GM18508 (cell line): ENCODE data around the gene SLC51A.

Experiments used
- ATAC-seq: cut with Tn5 transposase; IDR thresholded peaks from one replicate; pipeline ENCODE4 v1.9.1; 2021; ENCODE audit warnings: moderate number of reproducible peaks; ENCODE audit not compliant: insufficient read depth, unreplicated experiment

Gene SLC51A

GRCh38 chr3:196214783-196215441 is 1.4 kb upstream of the SLC51A start:
- no peak for ATAC-seq

GRCh38 chr3:196215493-196216020 is 777 bp upstream of the SLC51A start:
- no peak for ATAC-seq

- no peak for ATAC-seq
Measured at GRCh38 chr3:196216681-196217211, 412 bp downstream of the SLC51A start.

GRCh38 chr3:196217307-196218154 is 1.2 kb downstream of the SLC51A start:
- no peak for ATAC-seq

- no peak for ATAC-seq
Measured at GRCh38 chr3:196218155-196218712, 1.9 kb downstream of the SLC51A start.

- no peak for ATAC-seq
Measured at GRCh38 chr3:196219194-196219969, 3.0 kb downstream of the SLC51A start.

- no peak for ATAC-seq
Measured at GRCh38 chr3:196219970-196220311, 3.6 kb downstream of the SLC51A start.

GRCh38 chr3:196220587-196220986 is 4.3 kb downstream of the SLC51A start:
- ATAC-seq: no peak

GRCh38 chr3:196220991-196221390 is 4.7 kb downstream of the SLC51A start:
- no peak for ATAC-seq

GRCh38 chr3:196222876-196223595 is 6.7 kb downstream of the SLC51A start:
- ATAC-seq: no peak

- ATAC-seq: no peak
Measured at GRCh38 chr3:196225086-196225485, 8.8 kb downstream of the SLC51A start.

GRCh38 chr3:196225763-196226364 is 9.5 kb downstream of the SLC51A start:
- no peak for ATAC-seq

GRCh38 chr3:196227121-196227561 is 10.8 kb downstream of the SLC51A start:
- ATAC-seq: no peak

GRCh38 chr3:196227629-196228493 is 11.5 kb downstream of the SLC51A start:
- ATAC-seq: no peak

GRCh38 chr3:196232154-196232881 is 16.0 kb downstream of the SLC51A start:
- no peak for ATAC-seq

- ATAC-seq: no peak
Measured at GRCh38 chr3:196232882-196233251, 16.5 kb downstream of the SLC51A start.

- ATAC-seq: no peak
Measured at GRCh38 chr3:196235452-196236122, 19.3 kb downstream of the SLC51A start.
